GM19238 (cell line): ENCODE measurements around the gene DIAPH3.

Source experiments
- DNase-seq: peaks from one replicate; pipeline ENCODE4 v3.0.0; 2011; ENCODE audit warnings: low spot score; ENCODE audit not compliant: insufficient read length

The DIAPH3 gene

DNA sequence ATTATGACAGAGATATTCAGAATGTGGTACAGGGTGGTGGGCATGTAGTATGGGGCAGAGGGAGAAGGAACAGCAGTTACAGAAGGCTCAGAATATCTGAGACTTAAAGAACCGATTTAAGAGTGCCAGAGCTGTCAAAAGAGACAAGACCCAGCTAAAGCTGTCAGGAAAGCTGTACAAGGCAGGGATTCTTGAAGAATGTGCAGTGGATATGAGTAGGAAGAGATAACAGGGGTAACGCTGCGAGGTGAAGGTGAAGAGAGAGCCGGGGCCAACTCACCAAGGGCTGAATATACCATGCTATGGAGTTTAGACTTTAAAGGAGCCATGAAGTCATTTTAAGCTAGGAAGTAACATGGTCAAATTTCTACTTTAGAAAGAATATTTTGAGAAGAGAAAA is 381.0 kb downstream of the DIAPH3 start:
- no peak for DNase-seq

DNA sequence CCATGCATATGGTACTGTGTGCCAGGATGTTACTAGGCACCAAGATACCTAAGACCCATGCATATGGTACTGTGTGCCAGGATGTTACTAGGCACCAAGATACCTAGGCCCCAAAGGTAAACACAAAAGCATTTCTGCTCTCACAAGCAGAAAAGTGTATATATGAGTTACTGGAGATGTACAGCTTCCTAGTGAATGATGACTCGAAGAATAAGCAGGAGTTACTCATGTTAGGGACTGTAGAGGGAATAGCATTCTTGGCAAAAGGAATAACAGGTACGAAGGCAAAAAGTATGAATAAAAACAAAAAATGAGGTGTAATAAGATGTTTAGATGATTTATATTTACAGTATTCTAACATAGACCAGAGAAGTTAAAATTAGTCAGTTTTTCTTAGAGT is 383.7 kb downstream of the DIAPH3 start:
- no peak for DNase-seq

DNA sequence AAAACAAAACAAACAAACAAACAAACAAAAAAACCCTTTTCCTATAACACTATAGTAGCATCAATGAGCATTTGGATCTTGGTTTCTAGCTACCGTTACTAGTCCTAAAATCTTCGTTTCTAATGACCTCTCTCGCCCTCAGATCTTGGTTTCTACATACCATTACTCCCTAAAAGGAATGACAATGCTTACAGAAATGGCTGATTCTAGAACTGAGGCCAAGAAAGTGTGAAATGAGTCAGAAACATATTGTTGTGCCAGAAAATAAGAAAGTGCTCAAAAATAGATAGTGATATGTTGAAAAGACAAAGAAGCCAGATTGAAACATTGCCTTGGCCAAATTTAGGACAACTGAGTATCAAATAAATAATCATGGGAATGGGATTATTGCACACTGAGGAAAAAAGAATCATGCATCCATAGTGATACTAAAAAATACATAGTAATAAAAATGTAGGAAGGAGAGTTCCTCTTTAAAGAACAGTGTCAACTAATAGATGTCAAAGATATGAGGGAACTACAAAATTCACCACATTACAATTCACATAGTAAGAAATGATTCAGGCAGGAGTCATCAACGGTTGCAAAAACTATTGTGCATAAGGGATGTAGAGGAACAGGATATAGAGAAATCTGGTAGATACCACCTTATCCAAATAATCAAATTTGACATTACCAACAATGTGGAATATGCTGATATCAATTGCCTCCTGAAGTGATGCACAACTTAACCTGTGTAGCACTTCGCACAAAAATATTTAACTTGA is 386.6 kb downstream of the DIAPH3 start:
- DNase-seq, result no peak

GRCh38 chr13:59774491-59774971 is 389.2 kb downstream of the DIAPH3 start:
- no peak for DNase-seq

- DNase-seq, result no peak
Measured at GRCh38 chr13:59771272-59771671, 392.5 kb downstream of the DIAPH3 start.

GRCh38 chr13:59770451-59770850 is 393.3 kb downstream of the DIAPH3 start:
- DNase-seq, result no peak

DNA sequence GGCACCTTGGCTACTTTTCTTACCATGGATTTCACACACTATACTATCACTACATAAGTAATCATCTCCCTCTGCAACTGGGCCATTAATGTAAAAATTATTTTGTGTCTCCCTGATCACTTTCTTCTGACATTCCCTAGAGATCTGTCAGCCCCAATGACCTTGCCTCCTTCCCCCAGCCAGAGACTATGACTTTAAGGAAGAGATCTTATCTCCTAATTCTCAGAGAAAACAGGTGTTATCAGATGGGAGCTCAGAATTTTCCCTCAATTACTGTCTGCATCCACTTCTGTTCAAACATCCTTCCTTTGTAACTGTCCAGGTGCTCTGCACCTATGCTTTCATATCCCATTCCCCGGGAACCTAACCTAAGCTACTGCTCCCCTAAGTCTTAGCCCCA is 397.5 kb downstream of the DIAPH3 start:
- no peak for DNase-seq

GRCh38 chr13:59755632-59756290 is 408.0 kb downstream of the DIAPH3 start:
- DNase-seq, result no peak

GRCh38 chr13:59754411-59754810 is 409.3 kb downstream of the DIAPH3 start:
- DNase-seq, result no peak

- DNase-seq, result no peak
Measured at GRCh38 chr13:59750860-59751259, 412.9 kb downstream of the DIAPH3 start.

GRCh38 chr13:59748046-59748445 is 415.7 kb downstream of the DIAPH3 start:
- DNase-seq, result no peak

GRCh38 chr13:59747529-59747928 is 416.2 kb downstream of the DIAPH3 start:
- no peak for DNase-seq

DNA sequence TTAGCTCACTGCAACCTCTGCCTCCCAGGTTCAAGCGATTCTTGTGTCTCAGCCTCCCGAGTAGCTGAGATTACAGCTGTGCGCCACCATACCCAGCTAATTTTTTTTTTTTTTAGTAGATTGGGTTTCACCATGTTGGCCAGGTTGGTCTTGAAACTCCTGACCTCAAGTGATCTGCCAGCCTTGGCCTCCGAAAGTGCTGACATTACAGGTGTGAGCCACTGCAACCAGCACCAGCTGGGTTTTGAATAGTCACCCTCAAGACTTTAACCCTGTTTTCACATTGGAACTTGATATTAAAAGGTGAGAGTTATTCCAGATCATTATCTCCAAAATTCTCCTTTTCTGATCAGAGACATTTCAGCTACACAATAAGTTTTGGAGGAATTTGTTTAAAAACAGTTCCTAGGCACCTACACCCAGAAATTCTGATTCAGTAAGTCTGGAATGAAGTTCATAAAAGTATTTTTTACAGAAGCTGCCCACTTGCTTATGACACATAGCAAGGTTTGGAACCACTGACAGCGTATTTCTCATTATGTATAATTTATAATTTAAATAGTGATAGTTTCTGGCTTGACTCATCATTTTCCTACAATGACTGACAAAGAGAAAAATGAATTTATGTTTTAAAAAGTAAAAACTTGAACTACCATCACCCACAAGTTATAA is 417.3 kb downstream of the DIAPH3 start:
- no peak for DNase-seq

- DNase-seq, result no peak
Measured at GRCh38 chr13:59745392-59745788, 418.3 kb downstream of the DIAPH3 start.

GRCh38 chr13:59744747-59745391 is 418.9 kb downstream of the DIAPH3 start:
- DNase-seq, result no peak

DNA sequence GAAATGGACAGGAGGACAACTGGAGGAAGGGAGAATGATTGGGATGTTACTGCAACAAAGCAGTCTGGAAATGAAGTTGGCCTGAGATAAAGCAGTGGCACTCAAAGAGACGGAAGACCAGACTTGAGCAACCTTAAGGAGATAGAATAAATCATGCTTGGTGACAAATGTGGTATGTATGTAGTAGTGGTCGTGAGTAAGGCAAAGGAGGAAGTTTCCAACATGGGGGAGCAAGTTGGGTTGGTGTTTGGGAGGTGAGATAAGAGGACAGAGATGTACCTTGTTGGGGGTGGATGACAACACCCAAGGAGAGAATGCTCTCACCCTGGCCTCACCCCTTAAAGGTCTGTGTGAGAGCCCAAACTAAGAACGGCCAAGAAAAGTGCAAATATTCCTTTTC is 420.5 kb downstream of the DIAPH3 start:
- no peak for DNase-seq

DNA sequence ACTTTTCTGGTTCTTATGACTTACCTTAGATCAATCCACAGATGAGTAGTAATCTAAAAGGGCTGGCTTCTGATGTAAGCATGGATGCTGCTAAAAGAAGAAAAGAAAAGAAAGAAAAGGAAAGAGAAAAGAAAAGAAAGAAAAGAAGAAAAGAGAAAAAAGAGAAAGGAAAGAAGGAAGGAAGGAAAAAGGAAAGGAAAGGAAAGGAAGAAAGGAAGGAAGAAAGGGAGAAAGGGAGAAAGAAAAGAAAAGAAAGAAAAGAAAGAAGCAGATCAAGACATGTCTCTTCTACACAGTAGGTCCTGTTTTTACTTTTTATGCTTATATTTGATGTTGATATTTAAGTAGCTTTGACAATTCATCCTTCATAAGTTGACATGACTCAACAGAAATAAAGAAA is 421.3 kb downstream of the DIAPH3 start:
- DNase-seq, result no peak

DNA sequence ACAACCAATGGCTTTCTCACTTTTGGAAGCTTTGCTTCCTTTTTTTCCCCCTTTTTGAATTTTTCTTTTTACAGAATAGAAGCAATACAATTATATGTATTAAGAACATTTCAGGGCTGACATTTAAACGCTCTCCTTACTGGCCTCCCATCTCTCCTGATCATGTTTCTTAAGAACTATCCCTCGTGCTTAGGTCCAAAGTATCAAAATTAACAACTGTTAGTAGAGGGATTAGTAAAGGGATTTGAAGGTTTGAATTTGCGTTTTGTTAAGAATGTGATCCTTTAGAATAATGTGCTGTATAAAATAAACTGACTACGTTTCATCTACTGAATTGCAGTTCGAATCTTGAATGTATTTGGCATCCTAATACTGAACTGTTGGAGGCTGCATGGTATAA is 424.8 kb downstream of the DIAPH3 start:
- no peak for DNase-seq

- peak; percentile 13 for DNase-seq
Measured at GRCh38 chr13:59734393-59734792, 429.3 kb downstream of the DIAPH3 start.

DNA sequence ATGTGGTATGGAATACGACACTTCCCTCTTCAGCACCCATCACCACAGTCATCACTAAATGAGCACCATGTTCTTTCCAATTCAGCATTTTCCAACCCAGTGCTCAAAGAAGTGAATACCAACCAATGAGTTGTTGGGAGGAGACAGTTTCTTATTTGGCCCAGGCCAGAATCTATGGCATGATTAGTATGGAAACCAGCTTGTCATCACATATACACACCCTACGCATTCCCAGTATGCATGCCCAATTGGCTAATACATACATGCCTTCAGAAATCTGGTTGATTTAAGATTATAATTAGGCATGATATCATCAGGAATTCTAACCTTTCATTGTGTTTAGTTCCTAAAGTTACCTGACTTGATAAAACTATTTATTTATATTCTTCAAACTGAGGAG is 430.0 kb downstream of the DIAPH3 start:
- no peak for DNase-seq

- DNase-seq, result no peak
Measured at GRCh38 chr13:59730026-59730425, 433.7 kb downstream of the DIAPH3 start.
